ENCODE data around the gene ARG2.

- TF ChIP-seq CTCF (IDR thresholded peaks at IDR 0.05), result no peak
- no peak for TF ChIP-seq POLR2A (IDR thresholded peaks at IDR 0.05)
Measured at GRCh38 chr14:67650151-67650550, 30.4 kb downstream of the ARG2 start.

Data from suprapubic skin (tissue), 3 donors.